OCI-LY1 (cell line): ENCODE measurements around the gene ALS2.

Experiments
- H2AFZ ChIP-seq: fragments of 200-600 bp; sonication (generic), shearing (Covaris generic); 2 replicates; pipeline ENCODE4 v1.6.0; 2014; ENCODE audit warnings: antibody characterized with exemption, mild to moderate bottlenecking, low read length
- H3F3A ChIP-seq: fragments of 200-600 bp; sonication (generic), shearing (Covaris generic); 2 replicates; pipeline ENCODE4 v1.6.0; 2014; ENCODE audit warnings: mild to moderate bottlenecking, antibody characterized with exemption, low read length, moderate library complexity; ENCODE audit not compliant: insufficient read depth
- H3K27ac ChIP-seq: fragments of 200-600 bp; sonication (generic); 2 replicates; pipeline ENCODE4 v1.5.1; 2014; ENCODE audit warnings: low read length, mixed run types, mild to moderate bottlenecking, low read depth; ENCODE audit not compliant: poor library complexity, severe bottlenecking
- H3K27me3 ChIP-seq: fragments of 200-600 bp; sonication (generic); 2 replicates; pipeline ENCODE4 v1.6.0; 2014; ENCODE audit warnings: antibody characterized with exemption, mild to moderate bottlenecking, low read length, moderate library complexity; ENCODE audit not compliant: insufficient read depth
- H3K36me3 ChIP-seq: fragments of 200-600 bp; sonication (generic); 2 replicates; pipeline ENCODE4 v1.6.1; 2014; ENCODE audit warnings: mild to moderate bottlenecking, antibody characterized with exemption, low read length, moderate library complexity, mixed read lengths; ENCODE audit not compliant: insufficient read depth
- H3K4me1 ChIP-seq: fragments of 200-600 bp; sonication (generic); 2 replicates; pipeline ENCODE4 v1.5.1; 2014; ENCODE audit warnings: mild to moderate bottlenecking, low read length, moderate library complexity; ENCODE audit not compliant: insufficient read depth, severe bottlenecking
- H3K4me2 ChIP-seq: fragments of 200-600 bp; sonication (generic), shearing (Covaris generic); 2 replicates; pipeline ENCODE4 v1.6.1; 2014; ENCODE audit warnings: low read length
- H3K4me3 ChIP-seq: fragments of 200-600 bp; sonication (generic); 2 replicates; pipeline ENCODE4 v1.5.1; 2014; ENCODE audit warnings: low read length, low read depth, mild to moderate bottlenecking, mixed read lengths; ENCODE audit not compliant: poor library complexity, severe bottlenecking
- H3K79me2 ChIP-seq: fragments of 200-600 bp; shearing (Covaris generic); 2 replicates; pipeline ENCODE4 v1.6.1; 2016; ENCODE audit warnings: mixed run types, low read length, mixed read lengths; ENCODE audit not compliant: insufficient read depth
- H3K9ac ChIP-seq: fragments of 200-600 bp; sonication (generic), shearing (Covaris generic); 2 replicates; pipeline ENCODE4 v1.6.1; 2014; ENCODE audit warnings: mild to moderate bottlenecking, low read length, mixed read lengths
- H3K9me2 ChIP-seq: fragments of 200-600 bp; sonication (generic), shearing (Covaris generic); 2 replicates; pipeline ENCODE4 v1.6.1; 2014; ENCODE audit warnings: low read depth, mild to moderate bottlenecking, low read length, mixed read lengths
- H3K9me3 ChIP-seq: fragments of 200-600 bp; shearing (Covaris generic); 2 replicates; pipeline ENCODE4 v1.6.1; 2014; ENCODE audit warnings: low read length, mixed read lengths
- H4K20me1 ChIP-seq: fragments of 200-600 bp; sonication (generic), shearing (Covaris generic); 2 replicates; pipeline ENCODE4 v1.6.0; 2016; ENCODE audit warnings: mild to moderate bottlenecking, low read length; ENCODE audit not compliant: insufficient read depth
- CTCF ChIP-seq: fragments of 200-600 bp; sonication (generic), shearing (Covaris generic); IDR thresholded peaks from 2 replicates; pipeline ENCODE4 v1.5.1; 2017; ENCODE audit warnings: mild to moderate bottlenecking, antibody characterized with exemption, low read length, moderate library complexity, mixed read lengths
- EZH2 ChIP-seq: fragments of 200-600 bp; sonication (generic), shearing (Covaris generic); IDR thresholded peaks from 2 replicates; pipeline ENCODE4 v1.8.0; 2017; ENCODE audit warnings: borderline replicate concordance, mixed run types, mild to moderate bottlenecking, antibody characterized with exemption, low read length, moderate library complexity, mixed read lengths

The ALS2 gene

DNA sequence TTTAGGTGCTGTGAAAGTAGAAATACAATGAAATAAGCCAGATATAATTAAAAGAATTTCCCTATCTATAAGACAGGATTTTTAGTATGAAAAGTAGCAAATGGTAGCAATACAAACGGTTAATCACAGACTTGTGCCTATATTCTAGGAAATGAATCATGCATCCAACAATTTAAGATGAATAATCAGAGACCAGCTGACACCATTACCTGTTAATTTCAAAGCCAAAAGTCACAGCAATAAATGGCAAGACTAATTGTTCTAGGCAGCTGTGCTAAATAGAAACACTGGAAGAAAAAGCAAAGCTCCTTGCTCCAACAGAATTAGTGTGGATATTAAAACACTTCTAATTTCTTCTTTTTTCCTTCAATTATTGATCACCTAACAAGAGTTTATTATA is 47.2 kb downstream of the ALS2 start:
- TF ChIP-seq CTCF (no peak), EZH2 (no peak)
- Histone ChIP-seq H3K9me3 (peaks cover 7% of the 10 kb centered on the region; the same call in 1 of the 2 replicates), H3K79me2 (no peaks in the 10 kb centered on the region), H3K9ac (no peak overlapping the region), H3F3A (no peaks in the 10 kb centered on the region), H3K9me2 (no peaks in the 10 kb centered on the region), H3K27me3 (no peaks in the 10 kb centered on the region), H2AFZ (no peak overlapping the region), H4K20me1 (no peaks in the 10 kb centered on the region), H3K4me1 (peaks cover 9% of the 10 kb centered on the region), H3K36me3 (peaks cover 9% of the 10 kb centered on the region), H3K4me3 (no peak overlapping the region), H3K27ac (no peak overlapping the region), H3K4me2 (no peak overlapping the region)

- no peaks in the 10 kb centered on the region for H3F3A ChIP-seq
- H3K36me3 ChIP-seq = peaks cover 3% of the 10 kb centered on the region
- no peak overlapping the region for H3K27ac ChIP-seq
- no peak overlapping the region for H2AFZ ChIP-seq
- no peaks in the 10 kb centered on the region for H3K79me2 ChIP-seq
- no peak overlapping the region for H3K9ac ChIP-seq
- no peaks in the 10 kb centered on the region for H3K9me3 ChIP-seq
- no peaks in the 10 kb centered on the region for H4K20me1 ChIP-seq
- no peaks in the 10 kb centered on the region for H3K9me2 ChIP-seq
- peaks cover 9% of the 10 kb centered on the region for H3K4me1 ChIP-seq
- no peak for TF ChIP-seq EZH2
- TF ChIP-seq CTCF = no peak
- no peak overlapping the region for H3K4me2 ChIP-seq
- no peaks in the 10 kb centered on the region for H3K27me3 ChIP-seq
- no peak overlapping the region for H3K4me3 ChIP-seq
Observed at GRCh38 chr2:201730651-201731285, 50.0 kb downstream of the ALS2 start.

DNA sequence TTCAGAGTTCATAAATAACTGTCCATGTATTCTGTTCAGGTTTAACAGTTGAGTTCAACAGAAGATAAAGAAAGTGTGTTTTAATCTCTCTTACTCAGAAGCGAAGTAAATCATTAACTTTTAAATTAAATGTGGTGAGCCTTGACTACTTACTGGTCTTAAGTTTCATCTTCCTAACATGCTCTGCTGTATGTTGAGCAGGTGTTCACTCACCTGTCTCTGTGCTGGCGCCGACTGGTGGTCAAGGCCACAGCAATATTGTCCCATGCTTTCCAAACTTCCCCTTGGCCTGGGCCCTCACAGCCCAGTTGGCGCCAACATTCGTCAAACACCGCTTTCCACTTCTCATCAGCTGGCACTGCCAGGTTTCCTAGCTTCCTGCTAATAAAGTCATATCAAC is 65.3 kb downstream of the ALS2 start:
- no peak overlapping the region for H3K4me3 ChIP-seq
- H3K9me2 ChIP-seq = no peaks in the 10 kb centered on the region
- H3K79me2 ChIP-seq = no peaks in the 10 kb centered on the region
- no peak overlapping the region for H2AFZ ChIP-seq
- no peak overlapping the region for H3K4me2 ChIP-seq
- H3K27ac ChIP-seq = no peak overlapping the region
- H3K4me1 ChIP-seq = no peaks in the 10 kb centered on the region
- H3F3A ChIP-seq = no peaks in the 10 kb centered on the region
- no peak overlapping the region for H3K9ac ChIP-seq
- TF ChIP-seq EZH2 (no peak), CTCF (no peak)
- no peaks in the 10 kb centered on the region for H3K27me3 ChIP-seq
- no peaks in the 10 kb centered on the region for H4K20me1 ChIP-seq
- H3K9me3 ChIP-seq = peaks cover 3% of the 10 kb centered on the region; the same call in 1 of the 2 replicates
- peaks cover 18% of the 10 kb centered on the region; the same call in 1 of the 2 replicates for H3K36me3 ChIP-seq
